BJ (cell line): ENCODE measurements around the gene KIF25. TPM values are rescaled to one million over a fixed set of nuclear protein-coding genes. Genes with fewer than 3 reads are reported as not detected.

Source experiments
- CTCF ChIA-PET: fragments of 350-600 bp; formaldehyde crosslinking; extraction: SDS; loops from one replicate; lab custom pipeline; 2021; ENCODE audit warnings: antibody characterized with exemption, inconsistent platforms; lab: Yijun Ruan, JAX
- POLR2A ChIA-PET: fragments of 300-600 bp; sonication (Branson Sonifier 250); formaldehyde crosslinking; extraction: SDS; loops from one replicate; lab custom pipeline; 2021; ENCODE audit warnings: antibody characterized with exemption; lab: Charles Lee
- DNase-seq: peaks from one replicate; pipeline ENCODE4 v3.0.0-alpha.2; 2011; ENCODE audit warnings: low read depth
- H3K27me3 ChIP-seq: 2 replicates; pipeline ENCODE4 v1.6.0; 2011; ENCODE audit warnings: low read length; ENCODE audit not compliant: control insufficient read depth, insufficient read depth
- H3K36me3 ChIP-seq: 2 replicates; pipeline ENCODE4 v1.5.1; 2011; ENCODE audit warnings: low read length; ENCODE audit not compliant: control insufficient read depth, insufficient read depth
- H3K4me3 ChIP-seq: 2 replicates; pipeline ENCODE4 v1.5.1; 2011; ENCODE audit warnings: low read depth, mild to moderate bottlenecking, control low read depth, low read length
- polyA plus RNA-seq: library from polyadenylated mRNA; depleted of rRNA; stranded (reverse); fragments of >200 nt; gene quantifications from 2 replicates; pipeline ENCODE4 v1.2.3, GENCODE V29; 2011
- TF ChIP-seq, protein P1 (sequence below): IDR thresholded peaks from 2 replicates; pipeline ENCODE4 v1.5.1; 2011; ENCODE audit warnings: low read depth, mild to moderate bottlenecking, control low read depth, inconsistent platforms, low read length, moderate library complexity; ENCODE audit not compliant: insufficient read depth

KIF25 gene
- polyA plus RNA-seq, 1 experiment, result not detected

DNA sequence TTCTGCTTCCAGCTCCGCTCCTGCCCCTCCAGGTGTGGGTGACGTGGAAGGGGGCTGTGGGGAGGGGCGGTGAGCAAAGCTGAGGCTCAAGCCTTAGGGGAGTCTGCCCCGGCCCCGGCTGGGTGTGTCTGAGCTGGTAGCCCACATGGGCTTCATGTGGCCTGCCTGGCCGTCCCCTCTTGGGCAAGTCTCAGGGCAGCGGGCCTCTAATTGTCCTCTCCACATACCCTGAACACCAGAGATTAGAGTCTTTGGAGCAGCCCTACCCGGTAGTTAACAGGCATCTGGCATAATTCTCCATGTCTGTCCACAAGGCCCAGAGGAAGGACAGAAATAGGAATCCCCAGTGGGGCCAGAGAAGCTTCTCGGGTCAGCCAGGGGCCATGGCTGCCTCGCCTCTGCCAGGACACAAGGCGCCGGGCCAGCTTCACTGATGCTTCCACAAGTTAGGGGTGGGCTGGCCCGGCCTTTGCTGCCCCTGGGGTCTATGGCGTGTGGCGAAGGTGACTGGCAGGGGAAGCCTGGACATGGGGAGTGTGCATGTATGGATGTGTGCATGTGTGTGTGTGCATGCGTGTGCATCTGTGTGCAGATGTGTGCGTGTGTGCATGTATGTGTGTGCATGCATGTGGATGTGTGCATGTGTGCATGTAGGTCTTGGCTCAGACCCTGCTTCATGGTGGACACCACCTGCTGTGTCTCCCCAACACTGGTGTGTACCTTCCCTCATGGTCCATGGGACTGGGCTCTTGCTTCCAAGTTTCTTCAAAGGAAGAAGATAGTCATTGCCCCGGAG, 57.5 kb downstream of the KIF25 start:
- ChIA-PET POLR2A (no interaction called here), CTCF (no interaction called here)
- Histone ChIP-seq H3K36me3 (no peaks in the 10 kb centered on the region), H3K27me3 (no peaks in the 10 kb centered on the region), H3K4me3 (no peak overlapping the region)
- DNase-seq, result no peak
- TF ChIP-seq, protein P1, sequence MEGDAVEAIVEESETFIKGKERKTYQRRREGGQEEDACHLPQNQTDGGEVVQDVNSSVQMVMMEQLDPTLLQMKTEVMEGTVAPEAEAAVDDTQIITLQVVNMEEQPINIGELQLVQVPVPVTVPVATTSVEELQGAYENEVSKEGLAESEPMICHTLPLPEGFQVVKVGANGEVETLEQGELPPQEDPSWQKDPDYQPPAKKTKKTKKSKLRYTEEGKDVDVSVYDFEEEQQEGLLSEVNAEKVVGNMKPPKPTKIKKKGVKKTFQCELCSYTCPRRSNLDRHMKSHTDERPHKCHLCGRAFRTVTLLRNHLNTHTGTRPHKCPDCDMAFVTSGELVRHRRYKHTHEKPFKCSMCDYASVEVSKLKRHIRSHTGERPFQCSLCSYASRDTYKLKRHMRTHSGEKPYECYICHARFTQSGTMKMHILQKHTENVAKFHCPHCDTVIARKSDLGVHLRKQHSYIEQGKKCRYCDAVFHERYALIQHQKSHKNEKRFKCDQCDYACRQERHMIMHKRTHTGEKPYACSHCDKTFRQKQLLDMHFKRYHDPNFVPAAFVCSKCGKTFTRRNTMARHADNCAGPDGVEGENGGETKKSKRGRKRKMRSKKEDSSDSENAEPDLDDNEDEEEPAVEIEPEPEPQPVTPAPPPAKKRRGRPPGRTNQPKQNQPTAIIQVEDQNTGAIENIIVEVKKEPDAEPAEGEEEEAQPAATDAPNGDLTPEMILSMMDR, result no peak

GRCh38 chr6:168055696-168056489, 58.4 kb downstream of the KIF25 start:
- no peak for DNase-seq
- POLR2A ChIA-PET, result no interaction called here
- Histone ChIP-seq H3K4me3 (no peak overlapping the region), H3K27me3 (no peaks in the 10 kb centered on the region), H3K36me3 (no peaks in the 10 kb centered on the region)
- TF ChIP-seq, protein P1, result no peak
- CTCF ChIA-PET, result interaction anchor here (0.6 to 1.2 kb wide), 3 partner anchors 52 to 356 kb away, joined by 3 read pairs; no protein-coding TSS in a partner anchor

GRCh38 chr6:168056892-168057527, 59.5 kb downstream of the KIF25 start:
- ChIA-PET POLR2A (no interaction called here), CTCF (interaction anchor here (1.0 to 1.2 kb wide), 2 partner anchors 51 to 1480 kb away, joined by 3 read pairs; no protein-coding TSS in a partner anchor)
- TF ChIP-seq, protein P1, result no peak
- H3K4me3 ChIP-seq, result no peak overlapping the region
- no peak for DNase-seq
- H3K27me3 ChIP-seq, result no peaks in the 10 kb centered on the region
- no peaks in the 10 kb centered on the region for H3K36me3 ChIP-seq

GRCh38 chr6:168057836-168058235, 60.4 kb downstream of the KIF25 start:
- no peak for DNase-seq
- no peaks in the 10 kb centered on the region for H3K27me3 ChIP-seq
- H3K36me3 ChIP-seq, result no peaks in the 10 kb centered on the region
- CTCF ChIA-PET, result interaction anchor here (1.0 kb wide), 1 partner anchor 1479 kb away, joined by 3 read pairs; no protein-coding TSS in a partner anchor
- TF ChIP-seq, protein P1, result no peak
- POLR2A ChIA-PET, result no interaction called here
- no peak overlapping the region for H3K4me3 ChIP-seq
